ENCODE measurements around the gene BCL7A. TPM values are rescaled to one million over a fixed set of nuclear protein-coding genes. Genes with fewer than 3 reads are reported as not detected.

BCL7A gene
- polyA plus RNA-seq, 1 donor from 2014 or later, result 51.3 TPM

- Histone ChIP-seq H3K9me3 (ENCODE audit: low read length) (no peaks in the 10 kb centered on the region), H3F3A (ENCODE audit: insufficient read depth, low read length, poor library complexity, severe bottlenecking) (no peaks in the 10 kb centered on the region), H3K9me2 (ENCODE audit: insufficient read depth, low read length) (no peaks in the 10 kb centered on the region), H4K20me1 (ENCODE audit: insufficient read depth) (no peaks in the 10 kb centered on the region), H3K4me2 (ENCODE audit: low read length) (no peak overlapping the region), H3K36me3 (ENCODE audit: insufficient read depth, low read length) (no peaks in the 10 kb centered on the region), H3K79me2 (replicated peaks; ENCODE audit: insufficient read depth, low read length) (no peaks in the 10 kb centered on the region), H2AFZ (ENCODE audit: low read depth, low read length) (no peak overlapping the region), H3K4me3 (ENCODE audit: low read length) (no peak overlapping the region), H3K9ac (ENCODE audit: low read length) (no peak overlapping the region), H3K27ac (ENCODE audit: low read length) (no peak overlapping the region), H3K27me3 (ENCODE audit: insufficient read depth, low read depth, low read length) (no peaks in the 10 kb centered on the region)
- TF ChIP-seq TAF1 (IDR thresholded peaks at IDR 0.05; ENCODE audit: low read depth), result no peak
- TF ChIP-seq RAD21 (conservative IDR thresholded peaks at IDR 0.05), result no peak
- TF ChIP-seq, protein P1, sequence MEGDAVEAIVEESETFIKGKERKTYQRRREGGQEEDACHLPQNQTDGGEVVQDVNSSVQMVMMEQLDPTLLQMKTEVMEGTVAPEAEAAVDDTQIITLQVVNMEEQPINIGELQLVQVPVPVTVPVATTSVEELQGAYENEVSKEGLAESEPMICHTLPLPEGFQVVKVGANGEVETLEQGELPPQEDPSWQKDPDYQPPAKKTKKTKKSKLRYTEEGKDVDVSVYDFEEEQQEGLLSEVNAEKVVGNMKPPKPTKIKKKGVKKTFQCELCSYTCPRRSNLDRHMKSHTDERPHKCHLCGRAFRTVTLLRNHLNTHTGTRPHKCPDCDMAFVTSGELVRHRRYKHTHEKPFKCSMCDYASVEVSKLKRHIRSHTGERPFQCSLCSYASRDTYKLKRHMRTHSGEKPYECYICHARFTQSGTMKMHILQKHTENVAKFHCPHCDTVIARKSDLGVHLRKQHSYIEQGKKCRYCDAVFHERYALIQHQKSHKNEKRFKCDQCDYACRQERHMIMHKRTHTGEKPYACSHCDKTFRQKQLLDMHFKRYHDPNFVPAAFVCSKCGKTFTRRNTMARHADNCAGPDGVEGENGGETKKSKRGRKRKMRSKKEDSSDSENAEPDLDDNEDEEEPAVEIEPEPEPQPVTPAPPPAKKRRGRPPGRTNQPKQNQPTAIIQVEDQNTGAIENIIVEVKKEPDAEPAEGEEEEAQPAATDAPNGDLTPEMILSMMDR (IDR thresholded peaks at IDR 0.05; ENCODE audit: poor library complexity, severe bottlenecking), result no peak
- TF ChIP-seq SMC3 (conservative IDR thresholded peaks at IDR 0.05; ENCODE audit: poor library complexity), result no peak
- TF ChIP-seq MXI1 (conservative IDR thresholded peaks at IDR 0.05; ENCODE audit: poor library complexity, severe bottlenecking), result no peak
- TF ChIP-seq EP300 (conservative IDR thresholded peaks at IDR 0.05; ENCODE audit: poor library complexity, severe bottlenecking), result no peak
- TF ChIP-seq POLR2AphosphoS5 (IDR thresholded peaks at IDR 0.05), result no peak
- TF ChIP-seq, protein P2, sequence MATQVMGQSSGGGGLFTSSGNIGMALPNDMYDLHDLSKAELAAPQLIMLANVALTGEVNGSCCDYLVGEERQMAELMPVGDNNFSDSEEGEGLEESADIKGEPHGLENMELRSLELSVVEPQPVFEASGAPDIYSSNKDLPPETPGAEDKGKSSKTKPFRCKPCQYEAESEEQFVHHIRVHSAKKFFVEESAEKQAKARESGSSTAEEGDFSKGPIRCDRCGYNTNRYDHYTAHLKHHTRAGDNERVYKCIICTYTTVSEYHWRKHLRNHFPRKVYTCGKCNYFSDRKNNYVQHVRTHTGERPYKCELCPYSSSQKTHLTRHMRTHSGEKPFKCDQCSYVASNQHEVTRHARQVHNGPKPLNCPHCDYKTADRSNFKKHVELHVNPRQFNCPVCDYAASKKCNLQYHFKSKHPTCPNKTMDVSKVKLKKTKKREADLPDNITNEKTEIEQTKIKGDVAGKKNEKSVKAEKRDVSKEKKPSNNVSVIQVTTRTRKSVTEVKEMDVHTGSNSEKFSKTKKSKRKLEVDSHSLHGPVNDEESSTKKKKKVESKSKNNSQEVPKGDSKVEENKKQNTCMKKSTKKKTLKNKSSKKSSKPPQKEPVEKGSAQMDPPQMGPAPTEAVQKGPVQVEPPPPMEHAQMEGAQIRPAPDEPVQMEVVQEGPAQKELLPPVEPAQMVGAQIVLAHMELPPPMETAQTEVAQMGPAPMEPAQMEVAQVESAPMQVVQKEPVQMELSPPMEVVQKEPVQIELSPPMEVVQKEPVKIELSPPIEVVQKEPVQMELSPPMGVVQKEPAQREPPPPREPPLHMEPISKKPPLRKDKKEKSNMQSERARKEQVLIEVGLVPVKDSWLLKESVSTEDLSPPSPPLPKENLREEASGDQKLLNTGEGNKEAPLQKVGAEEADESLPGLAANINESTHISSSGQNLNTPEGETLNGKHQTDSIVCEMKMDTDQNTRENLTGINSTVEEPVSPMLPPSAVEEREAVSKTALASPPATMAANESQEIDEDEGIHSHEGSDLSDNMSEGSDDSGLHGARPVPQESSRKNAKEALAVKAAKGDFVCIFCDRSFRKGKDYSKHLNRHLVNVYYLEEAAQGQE (IDR thresholded peaks at IDR 0.05; ENCODE audit: borderline replicate concordance), result no peak
- no peak for TF ChIP-seq EZH2 (IDR thresholded peaks at IDR 0.05; ENCODE audit: borderline replicate concordance, insufficient read depth, low read length, poor library complexity, severe bottlenecking)
Measured at GRCh38 chr12:122057769-122058168, 36.1 kb downstream of the BCL7A start.

- no peaks in the 10 kb centered on the region for H3K36me3 ChIP-seq (ENCODE audit: insufficient read depth, low read length)
- H3F3A ChIP-seq (ENCODE audit: insufficient read depth, low read length, poor library complexity, severe bottlenecking), result no peaks in the 10 kb centered on the region
- no peaks in the 10 kb centered on the region for H3K9me2 ChIP-seq (ENCODE audit: insufficient read depth, low read length)
- no peak overlapping the region for H3K9ac ChIP-seq (ENCODE audit: low read length)
- no peaks in the 10 kb centered on the region for H4K20me1 ChIP-seq (ENCODE audit: insufficient read depth)
- no peaks in the 10 kb centered on the region for H3K79me2 ChIP-seq (replicated peaks; ENCODE audit: insufficient read depth, low read length)
- H2AFZ ChIP-seq (ENCODE audit: low read depth, low read length), result no peak overlapping the region
- H3K4me3 ChIP-seq (ENCODE audit: low read length), result no peak overlapping the region
- no peaks in the 10 kb centered on the region for H3K9me3 ChIP-seq (ENCODE audit: low read length)
- H3K27ac ChIP-seq (ENCODE audit: low read length), result no peak overlapping the region
- TF ChIP-seq POLR2AphosphoS5 (IDR thresholded peaks at IDR 0.05) (no peak), EP300 (conservative IDR thresholded peaks at IDR 0.05; ENCODE audit: poor library complexity, severe bottlenecking) (no peak), EZH2 (IDR thresholded peaks at IDR 0.05; ENCODE audit: borderline replicate concordance, insufficient read depth, low read length, poor library complexity, severe bottlenecking) (no peak), RAD21 (conservative IDR thresholded peaks at IDR 0.05) (no peak), MXI1 (conservative IDR thresholded peaks at IDR 0.05; ENCODE audit: poor library complexity, severe bottlenecking) (no peak), TAF1 (IDR thresholded peaks at IDR 0.05; ENCODE audit: low read depth) (no peak), SMC3 (conservative IDR thresholded peaks at IDR 0.05; ENCODE audit: poor library complexity) (no peak)
- TF ChIP-seq, protein P1 (IDR thresholded peaks at IDR 0.05; ENCODE audit: poor library complexity, severe bottlenecking), result no peak
- TF ChIP-seq, protein P2 (IDR thresholded peaks at IDR 0.05; ENCODE audit: borderline replicate concordance), result no peak
- no peak overlapping the region for H3K4me2 ChIP-seq (ENCODE audit: low read length)
- no peaks in the 10 kb centered on the region for H3K27me3 ChIP-seq (ENCODE audit: insufficient read depth, low read depth, low read length)
Measured at GRCh38 chr12:122058549-122059149, 37.0 kb downstream of the BCL7A start.
